Astrocyte of the spinal cord (primary cell): ENCODE measurements around the gene PTTG2.

Source experiments
- DNase-seq: peaks from one replicate; pipeline ENCODE4 v3.0.0; 2011; ENCODE audit warnings: low read depth, low spot score
- H3K4me3 ChIP-seq: 2 replicates; pipeline ENCODE4 v1.5.1; 2011; ENCODE audit warnings: low read depth, mild to moderate bottlenecking, low read length, moderate library complexity
- CTCF ChIP-seq: IDR thresholded peaks from 2 replicates; pipeline ENCODE4 v1.5.1; 2012; ENCODE audit warnings: low read depth, mild to moderate bottlenecking, low read length, inconsistent platforms
- in situ Hi-C: cut with HindIII; loops from 2 replicates; pipeline ENCODE4 v1.10.0; 2017; ENCODE audit warnings: low sequenced_read_pairs

The PTTG2 gene

GRCh38 chr4:37938208-37938607 is 22.0 kb upstream of the PTTG2 start:
- TF ChIP-seq CTCF, result no peak
- DNase-seq, result no peak
- H3K4me3 ChIP-seq, result no peak overlapping the region
- in situ Hi-C loops, result no loop called here

DNA sequence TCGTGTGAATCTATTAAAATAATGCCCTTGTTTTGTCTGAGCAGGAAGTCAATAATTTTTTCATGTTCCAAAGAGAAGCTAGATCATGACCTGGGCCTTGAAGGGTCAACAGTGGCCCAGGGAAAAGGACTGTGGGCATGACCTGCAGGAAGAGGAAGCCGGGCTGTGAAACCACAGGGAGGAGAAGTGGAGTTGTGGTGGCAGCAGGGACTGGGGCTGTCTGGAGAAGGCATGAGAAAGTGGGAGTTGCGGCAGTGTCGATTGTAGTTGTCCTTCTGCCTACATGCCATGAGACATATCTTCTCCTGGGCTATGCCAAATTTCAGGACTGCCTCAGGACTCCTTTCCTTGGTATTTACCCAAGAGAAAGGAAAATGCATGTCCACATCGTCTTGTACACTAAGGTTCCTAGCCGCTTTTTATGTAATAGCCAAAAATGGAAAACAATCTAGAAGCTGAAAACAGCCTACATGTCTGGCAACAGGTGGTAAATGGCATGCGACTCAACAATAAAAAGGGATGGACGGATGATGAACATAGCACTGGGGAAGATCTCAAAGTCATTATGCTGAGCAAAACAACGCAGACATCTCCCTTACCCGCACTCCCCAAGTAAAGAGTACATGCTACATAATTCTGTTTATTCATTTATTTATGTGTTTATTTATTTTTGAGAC is 13.6 kb upstream of the PTTG2 start:
- no peak for TF ChIP-seq CTCF
- in situ Hi-C loops, result no loop called here
- no peak overlapping the region for H3K4me3 ChIP-seq

DNA sequence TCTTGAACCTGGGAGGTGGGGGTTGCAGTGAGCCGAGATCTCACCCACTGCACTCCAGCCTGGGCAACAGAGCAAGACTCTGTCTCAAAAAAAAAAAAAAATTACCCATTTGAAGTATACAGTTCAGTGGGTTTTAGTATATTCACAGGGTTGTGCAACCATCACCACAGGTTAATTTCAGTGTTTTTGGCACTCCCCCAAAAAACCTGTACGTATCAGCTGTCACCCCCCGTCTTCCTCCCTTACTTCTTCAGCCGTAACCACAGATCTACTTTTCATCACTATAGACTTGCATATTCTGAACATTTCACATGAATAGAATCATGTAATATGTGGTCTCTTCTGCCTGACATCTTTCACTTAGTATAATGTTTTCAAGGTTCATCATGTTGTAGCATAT is 11.7 kb upstream of the PTTG2 start:
- in situ Hi-C loops, result no loop called here
- H3K4me3 ChIP-seq, result no peak overlapping the region
- DNase-seq, result no peak
- TF ChIP-seq CTCF, result no peak

More for the DNA sequence above, 13.6 kb upstream of the PTTG2 start:
- no peak for DNase-seq

DNA sequence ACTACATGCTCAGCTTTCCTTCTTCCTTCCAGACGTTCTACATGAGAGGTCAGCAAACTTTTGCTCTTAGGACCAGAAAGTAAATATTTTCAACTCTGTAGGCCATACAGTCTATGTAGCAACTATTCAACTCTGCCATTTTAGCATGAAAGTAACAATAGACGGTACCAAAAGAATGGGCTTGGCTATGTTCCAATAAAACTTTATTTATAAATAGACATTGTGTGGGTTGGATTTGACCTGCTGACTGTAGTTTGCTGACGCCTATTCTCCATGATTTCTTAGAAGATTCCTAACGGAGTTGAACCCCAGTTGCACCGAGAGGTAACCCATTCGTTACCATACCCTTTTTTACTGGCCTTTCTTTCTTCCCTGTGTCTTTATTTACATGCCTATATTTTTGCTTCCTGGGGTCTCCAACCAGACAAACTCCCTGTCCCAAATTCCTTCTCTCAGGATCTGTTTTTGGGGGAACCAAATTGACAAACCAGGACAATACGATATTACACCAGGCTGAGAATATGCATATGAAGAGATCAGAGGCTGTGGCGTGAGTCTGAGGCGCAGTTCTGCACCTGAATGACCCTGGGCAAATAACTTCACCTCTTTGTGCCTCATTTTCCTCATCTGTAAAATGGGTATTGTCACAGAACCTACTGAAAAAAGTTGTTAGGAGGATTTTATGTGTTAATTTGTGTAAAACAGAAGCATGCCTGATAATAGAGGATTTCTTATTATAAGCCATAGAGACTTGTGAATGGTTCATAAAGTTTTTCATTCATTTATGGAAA is 10.4 kb upstream of the PTTG2 start:
- in situ Hi-C loops, result no loop called here
- DNase-seq, result no peak
- TF ChIP-seq CTCF, result no peak
- no peak overlapping the region for H3K4me3 ChIP-seq

GRCh38 chr4:37951461-37952352 is 8.5 kb upstream of the PTTG2 start:
- DNase-seq, result no peak
- in situ Hi-C loops, result no loop called here
- no peak overlapping the region for H3K4me3 ChIP-seq
- no peak for TF ChIP-seq CTCF

DNA sequence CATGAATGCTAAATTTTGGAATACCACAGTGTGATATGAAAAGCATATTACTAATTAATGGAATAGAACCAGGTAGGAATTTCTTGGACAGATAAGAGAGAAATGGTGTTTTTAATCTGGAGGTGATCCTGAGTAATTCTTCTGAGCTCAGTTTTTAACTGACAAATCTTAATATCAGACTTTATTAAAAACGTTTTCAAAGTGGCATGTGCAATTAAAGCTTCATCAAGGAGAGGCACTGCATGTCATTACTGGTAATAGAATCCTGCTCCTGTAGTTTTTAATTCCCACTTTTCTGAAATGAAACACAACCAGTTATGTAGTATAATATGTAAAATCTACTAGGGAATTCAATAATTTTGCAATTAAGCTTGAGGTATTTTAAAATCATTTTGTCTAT is 7.0 kb upstream of the PTTG2 start:
- H3K4me3 ChIP-seq, result no peak overlapping the region
- in situ Hi-C loops, result no loop called here
- no peak for DNase-seq
- no peak for TF ChIP-seq CTCF
